Sigmoid colon (tissue), 7 donors: ENCODE data around the gene ACRBP. TPM values are rescaled to one million over a fixed set of nuclear protein-coding genes. Genes with fewer than 3 reads are reported as not detected.

ENCODE experiments used
- DNase-seq: peaks from one replicate; pipeline ENCODE4 v3.0.0-alpha.2; 2019
- H3K27ac ChIP-seq, 4 donors: fragments of 200-600 bp; sonication (generic); one replicate each; pipeline ENCODE4 v1.5.1; 2016 to 2019; ENCODE audit warnings: mild to moderate bottlenecking in 1 of 4
- H3K27me3 ChIP-seq, 3 donors: fragments of 200-600 bp; sonication (generic); one replicate each; pipeline ENCODE4 v1.5.1; 2019; ENCODE audit warnings: mild to moderate bottlenecking in 1 of 3
- H3K36me3 ChIP-seq, 4 donors: fragments of 200-600 bp; sonication (generic); one replicate each; pipeline ENCODE4 v1.5.1; 2016 to 2019
- H3K4me1 ChIP-seq, 4 donors: fragments of 200-600 bp; sonication (generic); one replicate each; pipeline ENCODE4 v1.5.1; 2017 to 2019
- H3K4me3 ChIP-seq, 4 donors: fragments of 200-600 bp; sonication (generic); one replicate each; pipeline ENCODE4 v1.5.1; 2017 to 2019; ENCODE audit warnings: mild to moderate bottlenecking in 2 of 4, moderate library complexity in 1 of 4
- H3K9me3 ChIP-seq, 4 donors: fragments of 200-600 bp in 3 of 4; sonication (generic) in 3 of 4; one replicate each; pipeline versions ENCODE4 v1.5.1 to v1.6.1; 2013 to 2019
- EP300 ChIP-seq, 4 donors: sonication (generic); formaldehyde crosslinking; IDR thresholded peaks; one replicate each; pipeline ENCODE4 v1.6.1; 2017; ENCODE audit warnings: antibody characterized with exemption in 4 of 4
- POLR2A ChIP-seq, 2 donors: fragments of 450-650 bp; IDR thresholded peaks; one replicate each; pipeline ENCODE4 v1.6.1; 2016; ENCODE audit warnings: antibody characterized with exemption in 2 of 2, mild to moderate bottlenecking in 2 of 2, moderate library complexity in 2 of 2
- POLR2AphosphoS5 ChIP-seq, 4 donors: sonication (generic); formaldehyde crosslinking; IDR thresholded peaks; one replicate each; pipeline ENCODE4 v1.6.1; 2017; ENCODE audit warnings: antibody characterized with exemption in 4 of 4
- WGBS, 2 donors: extraction: QIAGEN DNeasy Blood & Tissue Kit; methylation state at CpG; one replicate each; pipeline ENCODE4 v1.1.7; 2013; 5-methylcytosine and 5-hydroxymethylcytosine counted together
- intact Hi-C: fragments of 100-400 bp; cut with DNase I; formaldehyde crosslinking; loops from one replicate; pipeline ENCODE4 v1.15.1; 2023
- polyA plus RNA-seq, 3 donors: library from polyadenylated mRNA; stranded (reverse); fragments of 200-250 nt; gene quantifications; one replicate each; pipeline ENCODE4 v1.2.3, GENCODE V29; 2013
- total RNA-seq, 4 donors: library from RNA; depleted of rRNA; stranded (reverse); fragments of >200 nt; gene quantifications; one replicate each; pipeline ENCODE4 v1.1.0, GENCODE V29; 2016
- TF ChIP-seq, protein P1 (sequence below), 4 experiments: fragments of 450-650 bp in 3 of 4; fragments of 200-600 bp in 1 of 4; IDR thresholded peaks; one replicate each; pipeline ENCODE4 v1.5.1; 2016 to 2019; ENCODE audit warnings: antibody characterized with exemption in 4 of 4, mild to moderate bottlenecking in 3 of 4, moderate library complexity in 2 of 4
- donor health status: healthy with polysubstance abuse.
- donor health status: Bipolar disorder and iron deficiency.
- donor health status: healthy.

The ACRBP gene
- total and polyA plus RNA-seq, 7 donors = 1.2 to 3.9 (median 2.1) TPM; not detected in 1

DNA sequence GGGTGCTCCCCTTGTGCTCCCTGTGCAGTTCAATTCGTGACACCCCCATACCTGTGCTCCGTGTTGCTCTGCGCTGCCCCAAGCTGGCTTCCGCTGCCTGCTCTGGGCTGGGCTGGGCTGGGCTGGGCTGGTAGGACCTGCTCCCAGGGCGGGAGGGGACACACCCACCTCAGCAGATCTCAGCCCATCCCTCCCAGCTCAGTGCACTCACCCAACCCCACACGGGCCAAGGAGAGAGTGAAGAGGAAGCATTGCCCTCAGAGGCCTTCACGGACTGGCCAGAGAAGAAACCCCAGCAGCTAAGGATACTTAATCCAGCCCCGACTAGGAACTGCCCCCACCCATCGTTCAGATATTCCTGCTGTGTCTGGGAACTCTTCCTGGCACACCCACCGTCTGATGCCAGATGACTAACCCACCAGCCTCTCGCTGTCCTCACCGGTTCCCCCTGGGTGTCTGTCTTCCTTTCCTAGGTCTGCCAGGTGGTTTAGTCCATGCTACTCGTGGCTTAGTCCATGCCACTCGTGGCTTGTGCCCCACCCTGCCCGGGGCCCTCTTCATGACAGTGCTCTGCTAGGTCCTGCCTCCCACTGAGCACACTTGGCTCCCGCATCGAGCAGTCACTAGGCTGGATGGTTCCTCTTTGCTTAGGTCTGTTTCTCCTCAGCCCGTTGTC lies 11.2 kb downstream of the ACRBP start, which contains the start of gene LPAR5:
LPAR5 (minus strand) TSS at position 104 of the 676 bp plus-strand sequence. CDS start 14,711 bp downstream, outside the sequence.
- 23 to 37% methylated on average over 18 of the region's 18 CpGs for WGBS, 2 donors
- TF ChIP-seq, protein P1, sequence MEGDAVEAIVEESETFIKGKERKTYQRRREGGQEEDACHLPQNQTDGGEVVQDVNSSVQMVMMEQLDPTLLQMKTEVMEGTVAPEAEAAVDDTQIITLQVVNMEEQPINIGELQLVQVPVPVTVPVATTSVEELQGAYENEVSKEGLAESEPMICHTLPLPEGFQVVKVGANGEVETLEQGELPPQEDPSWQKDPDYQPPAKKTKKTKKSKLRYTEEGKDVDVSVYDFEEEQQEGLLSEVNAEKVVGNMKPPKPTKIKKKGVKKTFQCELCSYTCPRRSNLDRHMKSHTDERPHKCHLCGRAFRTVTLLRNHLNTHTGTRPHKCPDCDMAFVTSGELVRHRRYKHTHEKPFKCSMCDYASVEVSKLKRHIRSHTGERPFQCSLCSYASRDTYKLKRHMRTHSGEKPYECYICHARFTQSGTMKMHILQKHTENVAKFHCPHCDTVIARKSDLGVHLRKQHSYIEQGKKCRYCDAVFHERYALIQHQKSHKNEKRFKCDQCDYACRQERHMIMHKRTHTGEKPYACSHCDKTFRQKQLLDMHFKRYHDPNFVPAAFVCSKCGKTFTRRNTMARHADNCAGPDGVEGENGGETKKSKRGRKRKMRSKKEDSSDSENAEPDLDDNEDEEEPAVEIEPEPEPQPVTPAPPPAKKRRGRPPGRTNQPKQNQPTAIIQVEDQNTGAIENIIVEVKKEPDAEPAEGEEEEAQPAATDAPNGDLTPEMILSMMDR (IDR thresholded peaks at IDR 0.05) = no peak
- TF ChIP-seq EP300 (IDR thresholded peaks at IDR 0.05) = no peak
- TF ChIP-seq POLR2AphosphoS5 (IDR thresholded peaks at IDR 0.05) = peak in 1 of 4 donors; percentile 44
- TF ChIP-seq POLR2A (IDR thresholded peaks at IDR 0.05) = peak in 1 of 2 donors; percentile 64

DNA sequence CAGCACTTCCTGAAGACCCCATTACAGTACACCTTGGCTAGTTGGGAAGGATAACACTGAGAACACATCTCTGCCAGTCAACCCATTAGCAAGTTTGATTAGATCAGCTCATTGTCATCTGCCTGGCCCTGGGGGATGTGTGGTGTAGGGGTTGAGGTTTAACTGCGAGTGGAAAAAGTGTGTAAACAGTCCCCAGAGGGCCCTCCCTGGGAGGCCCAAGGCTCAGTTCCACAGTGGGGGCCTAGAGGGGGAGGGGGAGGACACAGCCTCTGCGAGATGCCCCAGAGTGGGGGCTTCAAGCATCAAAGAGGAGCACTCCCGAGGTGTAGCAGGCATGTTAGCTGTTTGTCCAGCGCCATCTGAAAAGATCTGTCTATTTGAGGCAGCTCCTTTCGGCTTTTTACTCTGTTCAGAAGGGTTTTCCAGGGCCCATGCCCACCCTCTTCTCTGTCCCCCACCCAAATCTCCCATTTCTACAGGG lies 11.8 kb downstream of the ACRBP start:
- H3K4me3 ChIP-seq = no peak overlapping the region
- no peak overlapping the region for H3K27ac ChIP-seq
- no peaks in the 10 kb centered on the region for H3K36me3 ChIP-seq
- no peaks in the 10 kb centered on the region for H3K27me3 ChIP-seq
- H3K4me1 ChIP-seq = peaks cover 0 to 8% (median 2%) of the 10 kb centered on the region in 4 donors
- DNase-seq = no peak
- H3K9me3 ChIP-seq = no peaks in the 10 kb centered on the region
- TF ChIP-seq, protein P1 (IDR thresholded peaks at IDR 0.05) = no peak
- TF ChIP-seq POLR2AphosphoS5 (IDR thresholded peaks at IDR 0.05) (no peak), POLR2A (IDR thresholded peaks at IDR 0.05) (no peak), EP300 (IDR thresholded peaks at IDR 0.05) (no peak)
- 8 to 23% methylated on average over 5 of the region's 5 CpGs for WGBS, 2 donors
- intact Hi-C loops = no loop called here

More for the DNA sequence above, 11.2 kb downstream of the ACRBP start, which contains the start of gene LPAR5:
- Histone ChIP-seq H3K27me3 (no peaks in the 10 kb centered on the region), H3K36me3 (no peaks in the 10 kb centered on the region), H3K4me1 (peaks cover 0 to 8% (median 2%) of the 10 kb centered on the region in 4 donors), H3K9me3 (no peaks in the 10 kb centered on the region), H3K4me3 (no peak within 1 kb of the TSS), H3K27ac (peak within 1 kb of the TSS in 1 of 4 donors; percentile 19)
- DNase-seq = no peak
- intact Hi-C loops = no loop called here

DNA sequence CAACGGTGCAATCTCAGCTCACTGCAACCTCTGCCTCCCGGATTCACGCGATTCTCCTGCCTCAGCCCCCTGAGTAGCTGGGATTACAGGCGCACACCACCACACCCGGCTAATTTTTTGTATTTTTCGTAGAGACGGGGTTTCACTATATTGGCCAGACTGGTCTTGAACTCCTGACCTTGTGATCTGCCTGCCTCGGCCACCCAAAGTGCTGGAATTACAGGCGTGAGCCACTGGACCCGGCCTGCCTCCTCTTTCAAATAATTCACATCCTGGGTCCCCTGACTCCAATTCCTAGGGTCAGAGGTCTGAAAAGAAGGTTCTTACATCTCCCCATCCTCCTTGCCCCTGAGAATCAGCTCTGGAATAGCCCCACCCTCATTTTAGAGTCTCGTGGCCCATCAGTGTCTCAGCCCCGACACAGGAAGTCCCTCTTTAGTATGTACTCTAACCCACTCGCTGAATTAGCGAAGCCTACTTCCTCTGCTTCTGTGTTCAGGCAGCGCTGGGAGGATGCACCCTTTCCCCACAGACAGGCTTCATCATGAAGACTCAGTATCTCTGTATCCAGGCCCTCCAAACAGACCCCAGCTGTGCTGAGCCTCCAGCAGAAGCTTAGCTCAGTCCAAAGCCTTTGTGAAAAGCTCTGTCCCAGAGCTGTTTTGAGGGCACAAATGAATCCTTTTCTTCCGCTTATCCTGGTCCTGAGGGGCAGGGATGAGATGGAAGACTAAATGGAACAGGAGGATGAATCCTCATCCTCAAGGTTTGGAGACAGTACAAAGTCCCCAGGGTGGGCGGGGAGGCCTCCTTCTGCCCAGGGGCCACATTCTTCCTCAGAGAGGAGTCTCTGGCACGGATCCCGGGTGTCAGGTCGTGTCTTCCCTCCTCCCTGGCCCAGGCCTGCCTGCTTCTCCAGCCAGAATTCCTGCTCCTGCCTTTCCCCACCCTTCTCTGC lies 14.9 kb downstream of the ACRBP start:
- WGBS, 2 donors = 50% methylated on average over 21 of the region's 21 CpGs
- no peak for DNase-seq
- no peaks in the 10 kb centered on the region for H3K9me3 ChIP-seq
- no peak overlapping the region for H3K4me3 ChIP-seq
- no peaks in the 10 kb centered on the region for H3K27me3 ChIP-seq
- H3K27ac ChIP-seq = peak overlapping the region; percentile 19 to 47 (median 30)
- H3K36me3 ChIP-seq = no peaks in the 10 kb centered on the region
- H3K4me1 ChIP-seq = peaks cover 0 to 8% (median 2%) of the 10 kb centered on the region in 4 donors
- intact Hi-C loops = no loop called here
- TF ChIP-seq POLR2A (IDR thresholded peaks at IDR 0.05) (no peak), POLR2AphosphoS5 (IDR thresholded peaks at IDR 0.05) (peak in 1 of 4 donors; percentile 24)

DNA sequence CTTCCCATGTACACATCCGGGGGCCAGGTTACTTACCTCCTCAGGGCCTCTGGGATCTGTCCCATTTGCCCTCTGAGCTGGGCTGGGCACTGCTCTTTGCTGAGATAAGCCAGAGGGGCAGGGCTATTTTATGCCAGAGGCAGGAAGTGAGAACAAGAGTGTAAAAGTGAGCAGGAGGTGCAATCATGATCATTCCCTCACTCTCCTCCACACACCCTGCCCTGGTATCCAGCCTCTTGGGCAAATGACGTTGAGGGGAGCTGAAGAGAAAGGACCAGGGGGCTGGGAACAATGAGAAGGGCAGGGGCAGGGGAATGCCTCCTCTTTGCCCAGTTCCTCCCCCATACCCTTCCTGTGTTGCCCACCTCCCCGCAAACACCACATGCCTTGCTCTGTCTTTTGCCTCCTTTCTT lies 15.7 kb downstream of the ACRBP start:
- intact Hi-C loops = no loop called here
- H3K4me1 ChIP-seq = peaks cover 0 to 8% (median 2%) of the 10 kb centered on the region in 4 donors
- peak overlapping the region in 2 of 4 donors; percentile 40 to 47 for H3K27ac ChIP-seq
- H3K27me3 ChIP-seq = no peaks in the 10 kb centered on the region
- WGBS, 2 donors = 37 to 60% methylated on average over 3 of the region's 3 CpGs
- DNase-seq = no peak
- H3K9me3 ChIP-seq = no peaks in the 10 kb centered on the region
- H3K4me3 ChIP-seq = no peak overlapping the region
- TF ChIP-seq POLR2A (IDR thresholded peaks at IDR 0.05) = peak in 1 of 2 donors; percentile 69
- TF ChIP-seq, protein P1 (IDR thresholded peaks at IDR 0.05) = no peak
- H3K36me3 ChIP-seq = no peaks in the 10 kb centered on the region

DNA sequence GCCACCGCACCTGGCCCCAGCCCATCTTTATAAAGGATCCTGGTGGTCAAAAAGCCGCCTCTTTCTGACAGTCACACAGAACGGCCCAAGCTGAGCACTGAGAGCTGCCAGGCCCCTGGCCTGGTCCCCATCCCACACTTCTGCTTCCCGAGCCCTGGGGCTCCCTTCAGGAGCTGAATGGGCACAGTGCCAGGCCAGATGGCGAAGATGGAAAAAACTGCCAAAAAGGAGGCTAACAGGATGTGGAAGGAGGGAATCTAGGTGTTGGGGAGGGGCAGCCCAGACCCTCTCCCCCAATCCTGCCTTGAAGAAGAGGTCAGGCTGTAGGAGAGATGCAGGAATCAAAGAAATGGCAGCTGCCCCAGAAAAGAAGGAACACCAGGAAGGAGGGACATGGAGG lies 16.5 kb downstream of the ACRBP start:
- Histone ChIP-seq H3K4me3 (no peak overlapping the region), H3K27me3 (no peaks in the 10 kb centered on the region), H3K9me3 (no peaks in the 10 kb centered on the region), H3K36me3 (no peaks in the 10 kb centered on the region), H3K4me1 (peaks cover 0 to 8% (median 2%) of the 10 kb centered on the region in 4 donors), H3K27ac (no peak overlapping the region)
- no peak for DNase-seq
- intact Hi-C loops = no loop called here
- 48 to 73% methylated on average over 5 of the region's 5 CpGs for WGBS, 2 donors
- no peak for TF ChIP-seq POLR2A (IDR thresholded peaks at IDR 0.05)
- TF ChIP-seq POLR2AphosphoS5 (IDR thresholded peaks at IDR 0.05) = no peak
- TF ChIP-seq EP300 (IDR thresholded peaks at IDR 0.05) = no peak
- TF ChIP-seq, protein P1 (IDR thresholded peaks at IDR 0.05) = no peak
